ENCODE measurements around the gene HDGF.

Gene HDGF

GRCh38 chr1:156692925-156693847, 58.3 kb downstream of the HDGF start:
- DNase-seq: no peak

- no peak for DNase-seq
These were observed 59.0 kb downstream of the HDGF start for GRCh38 chr1:156692441-156692924.

All from amniotic stem cell (primary cell).